ENCODE data around the gene FCER2. TPM values are rescaled to one million over a fixed set of nuclear protein-coding genes. Genes with fewer than 3 reads are reported as not detected.

The FCER2 gene, protein sequence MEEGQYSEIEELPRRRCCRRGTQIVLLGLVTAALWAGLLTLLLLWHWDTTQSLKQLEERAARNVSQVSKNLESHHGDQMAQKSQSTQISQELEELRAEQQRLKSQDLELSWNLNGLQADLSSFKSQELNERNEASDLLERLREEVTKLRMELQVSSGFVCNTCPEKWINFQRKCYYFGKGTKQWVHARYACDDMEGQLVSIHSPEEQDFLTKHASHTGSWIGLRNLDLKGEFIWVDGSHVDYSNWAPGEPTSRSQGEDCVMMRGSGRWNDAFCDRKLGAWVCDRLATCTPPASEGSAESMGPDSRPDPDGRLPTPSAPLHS
- total RNA-seq (2014; rRNA removed; shearing (Covaris generic)), result 3.3 and 3.7 TPM in 2 replicates
- 3.9 and 4.6 TPM in 2 replicates for total RNA-seq (2022)
- percentile 44 among the genes with signal in this experiment for Bru-seq, nascent RNA
- percentile 58 among the genes with signal in this experiment for BruChase-seq, experiment 1, labeled RNA remaining after a 6-hour chase
- percentile 55 among the genes with signal in this experiment for BruChase-seq, experiment 2, labeled RNA remaining after a 2-hour chase
- long read RNA-seq, partial matches to known transcripts, result 2 of 12 reads
- long read RNA-seq, other reads (novel, unspliced or antisense), result 6 of 12 reads

DNA sequence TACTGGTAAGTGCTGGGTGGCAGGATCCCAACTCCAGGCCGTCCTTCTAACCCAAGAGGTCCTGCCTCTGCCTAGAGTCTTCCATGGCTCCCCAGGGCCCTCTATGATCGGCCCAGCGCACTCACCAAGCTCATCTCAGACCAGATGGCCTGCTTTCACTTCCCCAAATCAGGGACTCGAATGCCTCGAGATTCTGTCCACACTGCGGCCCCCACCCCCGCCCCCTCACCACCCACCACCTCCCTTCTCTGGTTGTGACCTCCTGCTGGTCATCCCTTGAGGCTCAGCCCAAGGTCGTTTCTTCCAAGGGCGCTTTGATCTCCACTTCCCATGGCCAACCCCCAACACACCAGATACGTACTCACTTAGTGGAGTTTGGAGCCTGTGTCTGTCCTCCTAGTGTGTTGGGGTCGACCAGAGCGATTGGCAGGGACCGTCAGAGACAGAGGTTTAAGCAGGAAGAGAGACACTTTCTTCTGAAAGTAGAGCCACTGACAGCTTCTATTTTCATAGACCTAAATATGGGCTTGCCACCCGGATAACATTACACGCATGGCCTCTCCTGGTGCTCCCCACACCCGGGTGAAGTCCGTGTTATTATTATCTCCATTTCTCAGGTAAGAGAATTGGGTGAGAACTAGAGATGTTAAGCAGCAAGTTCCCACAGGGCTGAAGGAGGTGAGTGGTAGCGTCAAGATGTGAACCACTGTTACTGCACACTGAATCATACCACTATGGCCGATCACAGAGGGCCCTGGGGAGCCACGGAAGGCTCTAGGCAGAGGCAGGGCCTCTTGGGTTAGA, at the start of gene FCER2:
TSS of gene FCER2 (minus strand) at position 478 of the 804 bp plus-strand sequence. CDS start 2,371 bp downstream, outside the sequence.
- H3K79me2 ChIP-seq (ENCODE audit: insufficient read depth, low read depth, low read length), result no peaks in the 10 kb centered on the region
- no peaks in the 10 kb centered on the region for H3K9me3 ChIP-seq (ENCODE audit: low read length)
- no TSS peak for BruUV-seq (replicated peaks)
- peaks cover 68% of the 10 kb centered on the region for H3K4me1 ChIP-seq (ENCODE audit: insufficient read depth, low read length, poor library complexity, severe bottlenecking)
- no peaks in the 10 kb centered on the region for H4K20me1 ChIP-seq (ENCODE audit: insufficient read depth, low read length)
- no peak for TF ChIP-seq EZH2phosphoT487 (IDR thresholded peaks at IDR 0.05; ENCODE audit: borderline replicate concordance, low read depth, low read length)
- TF ChIP-seq, protein P1, sequence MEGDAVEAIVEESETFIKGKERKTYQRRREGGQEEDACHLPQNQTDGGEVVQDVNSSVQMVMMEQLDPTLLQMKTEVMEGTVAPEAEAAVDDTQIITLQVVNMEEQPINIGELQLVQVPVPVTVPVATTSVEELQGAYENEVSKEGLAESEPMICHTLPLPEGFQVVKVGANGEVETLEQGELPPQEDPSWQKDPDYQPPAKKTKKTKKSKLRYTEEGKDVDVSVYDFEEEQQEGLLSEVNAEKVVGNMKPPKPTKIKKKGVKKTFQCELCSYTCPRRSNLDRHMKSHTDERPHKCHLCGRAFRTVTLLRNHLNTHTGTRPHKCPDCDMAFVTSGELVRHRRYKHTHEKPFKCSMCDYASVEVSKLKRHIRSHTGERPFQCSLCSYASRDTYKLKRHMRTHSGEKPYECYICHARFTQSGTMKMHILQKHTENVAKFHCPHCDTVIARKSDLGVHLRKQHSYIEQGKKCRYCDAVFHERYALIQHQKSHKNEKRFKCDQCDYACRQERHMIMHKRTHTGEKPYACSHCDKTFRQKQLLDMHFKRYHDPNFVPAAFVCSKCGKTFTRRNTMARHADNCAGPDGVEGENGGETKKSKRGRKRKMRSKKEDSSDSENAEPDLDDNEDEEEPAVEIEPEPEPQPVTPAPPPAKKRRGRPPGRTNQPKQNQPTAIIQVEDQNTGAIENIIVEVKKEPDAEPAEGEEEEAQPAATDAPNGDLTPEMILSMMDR (conservative IDR thresholded peaks at IDR 0.05; ENCODE audit: low read length), result no peak
- H3K27ac ChIP-seq (ENCODE audit: low read depth, low read length, poor library complexity, severe bottlenecking), result peak within 1 kb of the TSS; percentile 90
- H3K9me2 ChIP-seq (ENCODE audit: insufficient read depth, low read length), result no peaks in the 10 kb centered on the region
- H3K4me2 ChIP-seq (ENCODE audit: low read length), result peak within 1 kb of the TSS; percentile 50
- peak within 1 kb of the TSS; percentile 5 for H3K4me3 ChIP-seq (ENCODE audit: low read depth, low read length, poor library complexity, severe bottlenecking)
- ChIA-PET CTCF (ENCODE audit: unreplicated experiment) (no interaction called here), POLR2A (interaction anchor here (0.6 to 0.8 kb wide), 2 partner anchors 8 to 76 kb away, joined by 3 to 6 read pairs; no protein-coding TSS in a partner anchor)
- intact Hi-C loops (cut with micrococcal nuclease; ENCODE audit: unreplicated experiment), result loop anchor here (2.0 kb wide), 1 partner anchor 21 kb away; the partner anchor contains the start of gene TRAPPC5
- no peaks in the 10 kb centered on the region for H3K36me3 ChIP-seq (ENCODE audit: insufficient read depth, low read length)
- peak; percentile 88 for DNase-seq (ENCODE audit: low spot score)
- peak within 1 kb of the TSS; percentile 45; the same call in 1 of the 2 replicates for H2AFZ ChIP-seq (ENCODE audit: low read length)

DNA sequence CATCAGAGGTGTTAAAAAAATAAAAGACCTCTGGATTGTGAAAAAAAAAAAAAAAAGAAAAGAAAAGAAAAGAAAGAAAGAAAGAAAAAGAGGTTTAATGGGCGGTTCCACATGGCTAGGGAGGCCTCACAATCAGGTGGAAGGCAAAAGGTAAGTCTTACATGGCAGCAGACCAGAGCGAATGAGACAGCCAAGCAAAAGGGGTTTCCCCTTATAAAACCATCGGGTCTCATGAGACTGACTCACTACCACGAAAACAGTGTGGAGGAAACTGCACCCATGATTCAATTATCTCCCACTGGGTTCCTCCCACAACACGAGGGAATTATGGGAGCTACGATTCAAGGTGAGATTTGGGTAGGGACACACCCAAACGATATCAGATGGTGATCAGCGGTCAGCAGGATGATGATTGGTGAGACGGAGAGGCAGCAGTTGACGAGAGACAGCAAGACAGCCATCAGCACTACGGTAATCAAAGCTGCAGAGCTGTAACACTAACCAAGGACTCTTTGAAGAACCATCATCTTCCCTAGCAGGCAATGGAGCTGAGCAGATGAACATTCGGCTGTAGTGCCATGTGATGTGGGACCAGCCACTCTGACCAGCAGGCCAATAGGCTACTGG, 49.3 kb upstream of the FCER2 start:
- Histone ChIP-seq H3K9me3 (ENCODE audit: low read length) (peaks cover 10% of the 10 kb centered on the region), H2AFZ (ENCODE audit: low read length) (no peak overlapping the region), H4K20me1 (ENCODE audit: insufficient read depth, low read length) (no peaks in the 10 kb centered on the region), H3K4me3 (ENCODE audit: low read depth, low read length, poor library complexity, severe bottlenecking) (no peak overlapping the region), H3K79me2 (ENCODE audit: insufficient read depth, low read depth, low read length) (no peaks in the 10 kb centered on the region), H3K36me3 (ENCODE audit: insufficient read depth, low read length) (no peaks in the 10 kb centered on the region), H3K27ac (ENCODE audit: low read depth, low read length, poor library complexity, severe bottlenecking) (no peak overlapping the region), H3K4me2 (ENCODE audit: low read length) (no peak overlapping the region), H3K4me1 (ENCODE audit: insufficient read depth, low read length, poor library complexity, severe bottlenecking) (no peaks in the 10 kb centered on the region), H3K9me2 (ENCODE audit: insufficient read depth, low read length) (no peaks in the 10 kb centered on the region)
- no peak for TF ChIP-seq EZH2phosphoT487 (IDR thresholded peaks at IDR 0.05; ENCODE audit: borderline replicate concordance, low read depth, low read length)
- TF ChIP-seq, protein P1 (conservative IDR thresholded peaks at IDR 0.05; ENCODE audit: low read length), result no peak
- ChIA-PET POLR2A (no interaction called here), CTCF (ENCODE audit: unreplicated experiment) (no interaction called here)
- no TSS peak for BruUV-seq (replicated peaks)
- peak; percentile 18 for DNase-seq (ENCODE audit: low spot score)
- intact Hi-C loops (cut with micrococcal nuclease; ENCODE audit: unreplicated experiment), result no loop called here

Measured in OCI-LY7 (cell line).